Left cardiac atrium (tissue), 4 donors: Measurements from ENCODE around the gene ARPP21. TPM values are rescaled to one million over a fixed set of nuclear protein-coding genes. Genes with fewer than 3 reads are reported as not detected.
A peak's percentile ranks its signal among the peaks of the same experiment; 100 is the strongest.

Experiments used
- ATAC-seq, 2 donors: fragments of 200-7000 bp; cut with Tn5 transposase; one replicate each; pipeline ENCODE4 v1.9.1; 2020; ENCODE audit warnings: mild to moderate bottlenecking in 2 of 2, moderate library complexity in 2 of 2
- DNase-seq: peaks from one replicate; pipeline ENCODE4 v3.0.0-alpha.2; 2020
- intact Hi-C, 2 donors: fragments of 100-400 bp; cut with DNase I; formaldehyde crosslinking; loops; one replicate each; pipeline versions ENCODE4 v1.14.1 to v1.15.1; 2022 to 2023
- total RNA-seq, 2 donors: library from RNA; stranded (reverse); fragmentation: NEBNext Ultra II Directional; extraction: Animal tissue kit (Norgen Biotek cat#: 25700); gene quantifications; one replicate each; pipeline ENCODE4 v1.2.1, GENCODE V29; 2021
- donor health status: DM: no; HTN: yes; CAD: no.
- donor health status: DM: no; HTN: yes; CAD: no; lungs with severe emphysema.
- donor health status: DM: yes; HTN: yes; CAD: no.
- donor health status: Dilated cardiomyopathy.

The ARPP21 gene
- total RNA-seq, 2 donors from 2014 or later = not detected

DNA sequence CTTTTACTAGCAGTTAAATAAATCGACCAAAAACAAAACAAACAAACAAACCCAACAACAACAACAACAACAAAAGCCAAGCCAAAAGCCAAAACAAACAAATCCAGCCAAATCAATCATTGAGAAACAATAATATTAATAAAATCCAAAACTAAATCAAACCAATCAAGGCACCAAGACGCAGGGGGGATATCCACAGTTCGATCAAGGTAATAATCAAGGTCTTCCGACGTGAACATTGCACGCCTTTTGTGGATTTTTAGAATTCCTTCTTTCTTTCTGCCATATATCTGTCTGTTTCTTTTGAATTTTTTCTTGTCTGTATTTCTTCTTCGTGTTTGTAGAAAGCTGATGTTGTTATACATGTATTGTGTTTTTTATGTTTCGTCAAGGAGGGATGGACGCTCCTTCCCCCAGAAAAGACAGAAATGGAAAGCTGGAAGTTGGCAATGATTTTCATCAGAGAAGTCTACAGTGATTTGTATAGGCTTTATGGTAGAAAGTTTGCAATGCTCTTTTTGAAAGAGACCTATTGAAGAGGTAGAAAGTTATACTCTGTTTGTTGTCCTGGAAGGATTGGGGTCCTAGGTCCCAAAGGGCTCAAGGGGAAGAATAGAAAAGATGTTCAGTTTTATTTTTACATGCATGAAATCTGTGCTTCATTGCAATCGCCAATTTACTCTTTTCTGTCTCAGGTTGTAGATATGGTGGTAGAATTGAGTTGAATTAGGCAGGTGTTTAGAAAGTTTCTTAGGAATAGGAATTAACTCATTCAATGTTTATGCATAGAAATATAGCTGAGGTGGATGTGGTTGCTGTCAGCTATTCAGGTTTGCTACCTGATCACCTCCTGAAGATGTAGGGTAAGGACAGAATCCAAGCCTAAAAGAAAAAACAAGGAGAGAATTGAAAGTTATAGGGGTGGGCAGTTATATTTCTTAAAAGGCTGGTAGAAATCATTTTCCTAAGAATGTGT is 1.2 kb downstream of the ARPP21 start:
- intact Hi-C loops = no loop called here
- ATAC-seq = no peak
- DNase-seq = no peak

DNA sequence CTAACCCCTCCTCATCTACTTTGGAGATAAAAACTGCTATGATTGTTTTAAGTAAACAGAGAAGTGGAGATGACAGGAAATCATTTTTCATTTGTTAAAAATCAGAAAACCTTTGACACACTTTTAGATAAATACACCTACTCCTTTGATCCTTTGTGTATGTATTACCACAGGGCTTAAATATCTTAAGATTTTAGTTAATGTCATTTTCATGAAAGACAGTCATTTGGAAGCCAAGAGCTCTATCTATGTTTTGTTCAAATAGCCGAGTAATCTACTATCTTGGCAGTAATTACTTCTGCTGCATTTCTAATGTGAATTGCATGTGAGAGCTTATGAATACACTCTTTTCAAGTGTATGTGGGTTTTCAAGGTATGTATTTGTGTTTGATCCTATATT is 2.0 kb downstream of the ARPP21 start:
- intact Hi-C loops = no loop called here
- ATAC-seq = no peak
- DNase-seq = no peak

DNA sequence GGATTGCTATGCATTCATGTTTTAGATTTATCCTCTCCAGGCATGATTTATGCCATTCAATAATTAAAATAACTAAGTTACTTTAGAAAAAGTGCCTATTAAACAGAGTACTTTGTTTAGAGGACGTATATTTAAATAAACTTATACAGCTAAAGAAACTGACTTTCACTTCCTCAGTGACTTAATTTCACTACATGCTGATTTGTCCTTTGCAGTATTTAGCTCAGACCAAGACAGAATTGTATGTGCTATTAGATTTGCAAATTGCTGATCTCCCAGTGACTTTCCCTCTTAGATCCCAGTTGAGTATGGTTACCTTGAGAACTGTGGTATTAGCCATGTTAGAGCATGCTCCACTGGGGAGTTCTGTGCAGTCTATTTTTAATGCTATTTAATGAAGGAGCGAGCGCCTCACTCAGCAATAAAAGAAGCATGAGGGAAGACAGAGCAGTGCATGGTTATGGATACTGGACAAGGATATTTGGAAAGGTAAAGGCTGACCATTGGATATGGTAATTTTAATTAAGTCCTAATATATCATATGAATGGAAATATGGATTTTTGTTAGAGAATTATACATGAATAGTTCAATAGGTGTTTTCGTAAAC is 2.7 kb downstream of the ARPP21 start:
- intact Hi-C loops = no loop called here
- DNase-seq (no peak), ATAC-seq (no peak)

DNA sequence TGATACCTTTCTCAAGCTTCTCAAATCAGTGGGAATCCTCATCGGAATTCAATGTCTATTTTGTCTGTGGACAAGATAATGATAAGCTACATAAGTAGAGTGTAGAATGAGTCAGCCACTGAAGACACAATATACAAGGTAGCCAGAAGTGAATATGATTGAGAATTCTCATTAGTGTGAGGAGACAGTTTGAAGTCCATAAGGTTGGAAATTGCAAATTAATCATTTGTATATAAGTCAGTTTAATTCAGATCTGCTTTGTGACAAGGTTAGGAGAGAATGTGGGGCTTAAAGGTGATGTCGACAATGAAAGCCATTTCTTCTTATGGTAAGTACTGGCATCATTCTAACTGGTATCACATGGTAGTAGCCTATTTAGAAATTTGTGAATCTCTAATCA is 4.2 kb downstream of the ARPP21 start:
- ATAC-seq (no peak), DNase-seq (no peak)
- intact Hi-C loops = no loop called here

DNA sequence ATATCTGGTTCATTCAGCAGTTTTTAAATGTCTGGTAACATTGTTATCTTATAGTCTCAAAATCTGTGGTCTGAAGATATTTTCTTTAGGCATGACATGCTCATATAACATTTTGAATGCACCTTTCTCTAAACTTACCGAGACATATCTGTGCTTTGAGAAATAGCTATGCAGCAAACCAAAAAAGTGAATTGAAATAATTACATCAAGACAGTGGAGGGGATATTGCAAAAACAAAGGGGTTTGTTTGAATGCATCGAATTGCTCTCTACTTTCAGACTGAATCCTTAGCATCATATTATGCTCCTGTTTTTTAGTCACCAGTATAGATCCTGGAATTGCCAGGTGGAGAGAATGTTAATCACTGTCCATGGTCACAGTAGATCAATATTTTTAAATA is 5.1 kb downstream of the ARPP21 start:
- DNase-seq (no peak), ATAC-seq (no peak)
- intact Hi-C loops = no loop called here

DNA sequence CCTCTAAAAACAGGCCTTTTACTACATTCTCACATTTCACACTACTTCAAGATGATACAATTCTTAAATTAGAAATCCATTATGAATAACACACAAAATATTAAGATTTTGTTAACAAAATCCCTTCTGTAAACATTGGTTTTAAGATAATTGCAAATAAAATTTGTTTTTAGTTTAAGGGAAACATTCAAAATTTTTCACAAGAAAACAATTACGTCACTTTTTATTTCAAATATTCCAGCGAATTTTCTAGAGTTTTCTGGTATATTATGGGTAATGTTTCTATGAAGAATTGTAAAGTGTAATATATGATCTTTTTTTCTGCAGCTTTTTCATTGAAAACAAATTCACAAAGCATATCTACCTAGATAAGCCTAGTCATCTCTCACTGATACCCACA is 5.9 kb downstream of the ARPP21 start:
- ATAC-seq (no peak), DNase-seq (no peak)
- intact Hi-C loops = no loop called here

DNA sequence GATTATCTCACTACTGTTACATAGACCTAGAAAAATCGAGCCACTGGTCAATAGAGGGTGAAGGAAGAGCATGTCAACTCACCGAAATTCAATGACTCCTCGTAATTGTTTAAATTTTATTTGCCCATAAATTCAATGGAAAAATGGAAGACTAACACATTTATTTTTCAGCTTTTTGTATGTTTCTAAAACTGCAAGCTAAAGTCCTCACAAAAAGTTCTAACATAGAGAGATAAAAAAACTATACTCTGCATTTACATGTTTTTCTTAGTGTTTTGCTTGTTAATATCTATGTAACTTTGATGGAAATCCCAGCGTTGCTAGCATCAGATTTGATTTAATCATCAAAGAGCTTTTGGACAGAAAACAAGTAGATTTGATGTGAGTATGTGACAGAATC is 6.8 kb downstream of the ARPP21 start:
- intact Hi-C loops = no loop called here
- DNase-seq (no peak), ATAC-seq (no peak)

DNA sequence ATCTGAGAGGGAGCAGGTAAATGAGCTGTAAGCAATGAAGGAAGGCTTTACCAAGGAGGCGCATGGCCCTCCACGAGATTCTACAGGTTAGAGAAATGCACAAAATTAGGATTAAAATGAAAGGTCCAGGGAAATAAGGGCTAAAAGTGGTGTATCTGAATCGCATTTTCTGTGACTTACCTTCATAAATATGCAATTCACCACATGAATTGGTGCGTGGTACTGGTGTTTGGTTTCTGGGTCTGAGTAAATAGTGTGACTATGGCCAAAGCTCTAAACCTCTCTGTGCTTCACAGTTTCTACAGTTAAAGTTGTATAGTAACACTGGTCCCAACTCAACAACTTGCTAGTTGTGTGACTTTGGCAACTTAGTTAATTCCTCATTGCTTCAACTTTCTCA is 8.1 kb downstream of the ARPP21 start:
- intact Hi-C loops = no loop called here
- ATAC-seq = no peak
- DNase-seq = no peak

DNA sequence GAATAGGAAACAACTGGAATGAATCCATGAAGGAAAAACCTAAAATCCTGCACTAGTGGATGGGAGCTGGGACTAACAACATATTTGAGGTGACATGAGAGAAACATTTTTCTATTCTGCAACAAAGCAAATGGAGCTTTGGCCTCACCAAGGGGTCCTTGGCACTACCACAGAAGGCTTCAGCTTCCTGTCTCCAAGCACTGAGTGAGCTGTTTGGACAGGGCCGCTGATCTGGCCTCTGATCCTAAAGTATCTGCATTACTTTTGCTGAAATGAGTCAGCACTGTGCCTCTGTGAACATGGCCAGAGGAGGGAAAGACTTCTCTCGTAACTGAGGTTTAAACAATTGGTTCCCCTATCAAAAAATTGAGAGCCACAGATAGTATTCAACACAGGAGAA is 9.0 kb downstream of the ARPP21 start:
- DNase-seq (no peak), ATAC-seq (no peak)
- intact Hi-C loops = no loop called here

DNA sequence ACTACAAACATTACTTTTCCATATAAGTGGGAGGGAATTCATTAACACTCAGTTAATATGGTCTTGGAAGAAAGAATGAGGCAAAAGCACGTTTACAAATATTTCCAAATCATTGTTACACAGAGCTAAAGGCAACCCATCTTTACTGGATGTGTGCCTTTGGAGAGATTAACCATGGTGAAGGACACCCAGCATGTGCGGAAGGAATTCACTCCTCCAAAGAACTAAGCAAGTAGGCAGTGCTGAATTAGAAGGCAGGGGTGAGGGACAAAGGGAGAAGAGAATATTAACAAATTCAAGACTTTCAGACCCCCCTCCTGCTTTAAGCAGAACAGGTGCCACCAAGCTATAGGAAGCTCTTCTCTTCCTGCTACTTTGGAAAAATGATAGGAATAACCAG is 10.1 kb downstream of the ARPP21 start:
- DNase-seq = no peak
- intact Hi-C loops = no loop called here
- no peak for ATAC-seq

DNA sequence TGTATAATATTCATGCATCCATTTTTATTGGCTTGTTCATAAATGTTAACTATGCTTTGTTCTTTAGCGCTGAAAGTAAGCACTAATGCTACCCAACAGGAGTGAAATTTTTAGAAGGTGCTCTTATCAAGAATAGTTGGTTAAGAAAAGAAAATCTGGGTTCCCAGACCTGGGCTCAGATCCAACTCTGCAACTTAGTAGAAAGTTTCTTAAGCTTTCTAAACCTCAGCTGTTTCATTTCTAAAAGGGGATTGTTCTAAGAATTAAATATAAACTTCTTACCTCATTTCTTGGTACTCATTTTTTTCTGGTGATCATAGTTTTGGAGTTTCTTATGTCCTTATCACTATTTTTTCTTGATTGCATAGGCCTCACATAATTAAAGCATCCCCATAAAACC is 12.1 kb downstream of the ARPP21 start:
- intact Hi-C loops = no loop called here
- no peak for DNase-seq
- no peak for ATAC-seq

DNA sequence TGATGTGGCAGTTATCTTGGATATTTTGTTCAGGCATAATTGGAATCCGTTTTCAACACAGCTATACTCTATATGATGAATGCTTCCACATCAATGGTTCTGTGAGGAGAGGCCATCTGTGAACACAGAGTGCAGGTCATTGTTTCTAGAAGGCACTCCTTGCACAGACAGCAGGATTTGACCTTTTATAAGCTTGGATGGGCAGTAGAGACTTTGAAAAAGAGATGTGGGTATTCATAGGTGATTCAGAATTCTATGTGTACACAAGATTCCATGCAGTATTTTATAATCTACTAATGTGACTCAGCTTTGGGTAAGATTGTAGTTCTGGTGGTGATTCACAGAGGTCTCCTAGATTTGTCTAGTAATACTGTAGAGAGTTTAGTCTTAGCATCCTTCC is 12.5 kb downstream of the ARPP21 start:
- intact Hi-C loops = no loop called here
- no peak for ATAC-seq

DNA sequence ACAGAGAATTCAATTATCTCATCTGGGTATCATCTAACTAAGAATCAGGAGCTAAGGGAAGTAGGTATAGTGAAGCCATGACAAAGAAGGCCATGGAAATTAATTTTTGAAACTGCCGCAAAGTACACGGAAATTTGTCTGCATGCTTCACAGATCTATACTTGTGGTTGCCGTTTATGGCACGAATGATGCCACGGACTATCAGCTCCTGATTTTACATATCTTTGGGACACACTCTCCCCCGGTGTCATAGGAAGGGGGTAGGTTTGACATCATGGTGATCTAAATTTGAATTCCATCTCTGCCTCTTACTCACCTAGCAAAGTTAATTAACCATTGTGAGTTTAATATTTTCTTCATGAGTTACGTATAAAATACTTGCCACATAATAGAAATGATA is 14.0 kb downstream of the ARPP21 start:
- no peak for DNase-seq
- intact Hi-C loops = no loop called here
- ATAC-seq = no peak

More for the DNA sequence above, 12.5 kb downstream of the ARPP21 start:
- no peak for DNase-seq

DNA sequence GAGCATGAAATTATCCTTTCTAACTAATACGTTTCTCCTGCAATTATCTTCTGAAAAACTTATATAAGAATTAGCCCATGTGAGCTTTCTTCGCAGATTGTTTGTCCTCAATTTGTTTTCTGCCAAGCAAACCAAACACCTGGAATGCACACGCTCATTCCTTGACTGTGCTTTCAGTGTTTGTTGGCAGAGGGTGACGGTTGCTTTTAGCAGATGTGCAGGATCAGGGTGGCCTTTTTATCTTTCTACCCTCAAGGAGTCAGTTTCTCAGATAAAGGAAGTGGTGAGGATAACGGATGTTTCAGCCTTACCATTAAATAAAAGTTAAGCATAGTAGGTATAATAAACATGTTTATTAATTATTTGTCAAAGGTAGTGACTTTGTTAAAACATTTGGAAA is 15.2 kb downstream of the ARPP21 start:
- DNase-seq (no peak), ATAC-seq (no peak)
- intact Hi-C loops = no loop called here

DNA sequence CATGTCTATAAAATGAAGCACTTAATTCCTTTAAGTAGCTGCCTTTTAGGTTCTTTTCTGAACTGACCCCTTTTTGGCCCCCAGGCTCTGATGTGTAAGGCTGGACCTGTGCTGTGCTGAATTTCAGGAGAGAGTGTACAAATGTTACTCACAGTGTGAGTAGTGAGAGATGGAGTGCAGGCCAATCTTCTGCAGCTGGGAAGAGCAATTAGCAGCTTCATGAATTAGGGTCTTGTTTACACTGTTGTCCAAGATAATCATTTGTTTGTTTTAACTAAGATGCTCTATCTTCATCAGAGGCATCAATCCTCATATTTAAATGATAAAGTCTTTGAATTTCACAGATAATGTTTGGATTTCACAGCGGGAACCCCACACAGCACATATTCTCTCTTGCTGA is 19.4 kb downstream of the ARPP21 start:
- DNase-seq = no peak
- intact Hi-C loops = no loop called here
- ATAC-seq = no peak

DNA sequence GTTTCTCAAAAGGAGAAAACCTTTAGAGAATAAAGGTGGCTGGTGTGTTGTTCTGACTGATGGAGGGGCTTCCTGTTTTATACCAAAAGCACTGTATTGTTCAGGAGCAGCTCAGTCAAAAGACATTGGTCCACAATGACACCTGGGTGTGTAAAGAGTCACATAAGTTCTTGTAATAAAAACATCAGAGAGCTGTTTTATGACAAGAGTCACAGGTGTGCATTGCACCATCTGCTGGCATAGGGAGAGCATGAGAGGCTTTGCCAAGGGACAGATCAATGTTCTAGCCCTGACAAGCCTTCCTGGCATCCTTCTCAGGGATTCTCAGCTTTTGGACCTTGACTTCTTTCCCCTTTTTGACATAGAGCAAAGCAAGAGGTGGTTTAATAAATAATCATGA is 20.4 kb downstream of the ARPP21 start:
- ATAC-seq (no peak), DNase-seq (no peak)
- intact Hi-C loops = no loop called here

DNA sequence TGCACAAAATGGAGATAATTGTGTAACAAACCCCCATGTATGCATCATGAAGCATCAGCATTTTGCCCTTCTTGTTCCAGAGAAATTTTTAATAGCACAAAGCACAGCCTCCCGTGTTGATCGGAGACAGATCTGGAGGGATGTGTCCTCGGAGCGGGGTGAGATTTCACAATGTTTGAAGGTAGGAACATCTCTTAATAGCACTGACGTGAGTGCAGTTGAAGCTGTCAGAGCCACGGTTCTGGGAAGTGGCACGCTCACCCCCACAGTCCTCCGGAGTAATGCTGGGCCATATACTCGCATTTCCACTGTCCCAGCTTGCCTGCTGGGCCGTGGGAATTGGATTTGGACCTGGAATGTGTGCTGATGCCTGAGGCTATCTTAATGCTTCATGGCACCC is 24.1 kb downstream of the ARPP21 start:
- intact Hi-C loops = no loop called here
- ATAC-seq (peak; percentile 50 to 87), DNase-seq (peak; percentile 41)

DNA sequence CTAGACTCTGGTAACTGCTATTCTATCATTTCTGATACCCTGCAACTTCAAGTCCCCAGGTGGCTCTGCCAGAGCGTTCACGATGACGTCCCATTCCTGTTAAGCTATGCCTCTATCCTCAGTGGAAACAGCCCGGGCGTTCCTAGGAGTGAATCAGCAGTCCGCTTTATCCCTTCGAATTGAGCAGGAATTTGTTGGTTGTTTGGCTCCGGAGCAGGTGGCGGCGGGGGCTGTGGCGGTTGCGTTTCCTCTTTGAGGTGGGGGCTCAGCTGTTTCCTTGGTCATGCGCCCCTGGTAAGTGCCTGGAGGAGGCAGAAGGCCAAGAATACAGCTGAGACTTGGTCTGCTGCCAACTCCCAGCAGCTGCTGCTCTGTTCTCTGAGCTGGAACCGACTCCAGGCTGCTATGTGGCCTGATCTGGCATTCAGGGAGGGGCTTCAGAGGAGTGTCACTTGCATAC is 25.2 kb downstream of the ARPP21 start:
- ATAC-seq (peak; percentile 90 to 91), DNase-seq (peak; percentile 59)
- intact Hi-C loops = no loop called here

DNA sequence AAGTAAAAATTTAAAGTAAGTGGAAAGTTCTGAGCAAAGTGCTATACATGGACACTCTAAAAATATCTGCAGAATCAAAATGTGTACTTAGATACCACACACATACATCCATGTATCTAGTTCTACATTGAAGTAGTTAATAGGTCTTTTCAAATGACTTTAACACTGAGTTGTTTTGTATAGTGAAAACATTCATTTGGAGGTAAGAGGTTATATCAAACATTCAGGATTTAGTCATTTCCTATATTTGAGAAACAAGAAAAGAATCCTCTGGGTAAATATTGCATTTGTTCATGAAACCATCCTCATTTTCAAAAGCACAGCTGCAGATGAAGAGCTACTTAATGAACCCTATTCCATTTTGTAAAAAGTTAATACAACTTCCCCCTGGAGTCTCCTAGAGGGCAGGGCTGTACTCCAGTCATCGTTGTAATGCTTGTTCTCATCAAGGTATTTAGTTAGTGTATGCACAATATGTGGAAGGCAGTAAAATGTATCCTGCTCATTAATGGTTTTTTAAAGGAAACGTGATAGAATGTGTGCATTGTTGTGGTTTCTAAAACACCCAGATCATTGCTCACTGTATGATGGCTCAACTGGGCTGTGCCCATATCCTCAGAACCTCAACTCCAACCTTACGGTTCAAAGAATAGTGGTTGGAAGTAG is 26.2 kb downstream of the ARPP21 start:
- ATAC-seq = no peak
- no peak for DNase-seq

DNA sequence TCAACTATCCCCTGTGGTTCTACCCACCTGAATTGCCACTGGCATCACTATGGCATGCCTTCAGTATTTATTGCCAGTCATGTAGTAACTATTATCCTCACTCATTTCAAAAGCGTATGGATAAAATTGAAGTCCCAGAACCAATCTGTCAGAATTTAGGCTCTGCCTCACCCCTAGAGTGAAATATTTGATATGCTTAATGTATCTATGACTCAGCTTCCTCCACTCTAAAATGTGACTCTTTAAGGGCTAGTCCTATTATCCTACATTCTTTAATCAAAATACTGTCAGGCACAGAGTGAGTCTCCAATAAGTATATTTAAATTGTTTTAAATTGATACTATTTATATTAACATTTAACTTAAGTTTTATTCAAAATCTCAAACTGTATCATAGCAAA is 27.6 kb downstream of the ARPP21 start:
- no peak for ATAC-seq
- no peak for DNase-seq
- intact Hi-C loops = no loop called here

More for the DNA sequence above, 26.2 kb downstream of the ARPP21 start:
- intact Hi-C loops = no loop called here
